OCI-LY3 (cell line): ENCODE measurements around the gene GPR84.

Experiments
- H2AFZ ChIP-seq: fragments of 200-600, 300-600 bp; shearing (Covaris generic); 2 replicates; pipeline ENCODE4 v1.6.0; 2014; ENCODE audit warnings: antibody characterized with exemption, low read depth, low read length
- H3K27ac ChIP-seq: fragments of 200-600, 300-600 bp; sonication (generic); 2 replicates; pipeline ENCODE4 v1.5.1; 2014; ENCODE audit warnings: mild to moderate bottlenecking, low read length, moderate library complexity, mixed read lengths
- H3K27me3 ChIP-seq: fragments of 200-600, 300-600 bp; sonication (generic); 2 replicates; pipeline ENCODE4 v1.6.1; 2014; ENCODE audit warnings: low read depth, low read length, mixed read lengths
- H3K36me3 ChIP-seq: fragments of 200-600, 300-600 bp; sonication (generic); replicated peaks from 2 replicates; pipeline ENCODE3; 2014; ENCODE audit warnings: low read depth, low read length, mixed read lengths
- H3K4me1 ChIP-seq: fragments of 300-600, 200-600 bp; sonication (generic); 2 replicates; pipeline ENCODE4 v1.6.1; 2014; ENCODE audit warnings: low read length, mixed read lengths
- H3K4me2 ChIP-seq: fragments of 200-600, 300-600 bp; sonication (generic); 2 replicates; pipeline ENCODE4 v1.6.1; 2014; ENCODE audit warnings: low read length, mixed read lengths
- H3K4me3 ChIP-seq: fragments of 300-600, 200-600 bp; sonication (generic); 2 replicates; pipeline ENCODE4 v1.5.1; 2014; ENCODE audit warnings: antibody characterized with exemption, mild to moderate bottlenecking, low read length, moderate library complexity
- H3K79me2 ChIP-seq: fragments of 300-600, 200-600 bp; shearing (Covaris generic); 2 replicates; pipeline ENCODE4 v1.6.1; 2014; ENCODE audit warnings: mild to moderate bottlenecking, low read length, mixed read lengths
- H3K9ac ChIP-seq: fragments of 300-600, 200-600 bp; shearing (Covaris generic); 2 replicates; pipeline ENCODE4 v1.6.0; 2014; ENCODE audit warnings: mild to moderate bottlenecking, low read length, moderate library complexity
- H3K9me3 ChIP-seq: fragments of 200-600, 300-600 bp; shearing (Covaris generic); 2 replicates; pipeline ENCODE4 v1.6.1; 2014; ENCODE audit warnings: low read length, mixed read lengths; ENCODE audit not compliant: insufficient read depth
- H4K20me1 ChIP-seq: fragments of 200-600, 300-600 bp; sonication (generic); 2 replicates; pipeline ENCODE4 v1.6.1; 2016; ENCODE audit warnings: low read length, mixed read lengths; ENCODE audit not compliant: insufficient read depth
- EZH2phosphoT487 ChIP-seq: fragments of 200-600 bp; shearing (Covaris generic); IDR thresholded peaks from 2 replicates; pipeline ENCODE4 v1.6.1; 2018; ENCODE audit warnings: antibody characterized with exemption, mixed run types, low read depth
- TF ChIP-seq, protein P1 (sequence below): fragments of 200-600, 300-600 bp; sonication (generic); IDR thresholded peaks from 2 replicates; pipeline ENCODE4 v1.5.1; 2014; ENCODE audit warnings: antibody characterized with exemption, low read length, low read depth

GPR84 gene

DNA sequence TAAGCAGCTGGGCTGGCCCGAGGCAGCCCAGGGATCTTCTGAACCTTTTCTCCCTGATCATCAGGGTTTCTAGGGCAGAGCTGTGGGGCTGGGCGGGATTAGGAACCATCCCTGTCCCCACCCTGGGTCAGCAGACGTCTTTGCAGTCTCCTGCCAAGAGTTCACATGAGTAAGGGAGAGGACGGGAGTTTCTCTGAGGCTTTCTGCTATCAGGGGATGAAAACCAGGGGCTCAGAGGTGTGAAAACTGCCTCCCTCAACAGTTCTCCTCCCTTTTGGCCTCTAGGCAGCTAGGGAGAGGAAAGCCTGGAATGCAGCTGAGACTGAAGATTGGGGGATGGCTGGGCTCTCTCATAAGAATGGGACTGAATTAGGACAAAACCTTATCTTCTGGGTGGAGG is 12.3 kb upstream of the GPR84 start:
- Histone ChIP-seq H3K4me1 (peaks cover 14% of the 10 kb centered on the region), H4K20me1 (0 out of 2 replicates have a peak, but pooled peaks cover 3% of the 10 kb centered on the region), H3K36me3 (no peaks in the 10 kb centered on the region), H3K79me2 (no peaks in the 10 kb centered on the region), H3K27me3 (no peaks in the 10 kb centered on the region), H3K4me3 (no peak overlapping the region), H3K9ac (no peak overlapping the region), H3K4me2 (no peak overlapping the region), H2AFZ (no peak overlapping the region), H3K27ac (no peak overlapping the region), H3K9me3 (no peaks in the 10 kb centered on the region)
- no peak for TF ChIP-seq EZH2phosphoT487
- TF ChIP-seq, protein P1, sequence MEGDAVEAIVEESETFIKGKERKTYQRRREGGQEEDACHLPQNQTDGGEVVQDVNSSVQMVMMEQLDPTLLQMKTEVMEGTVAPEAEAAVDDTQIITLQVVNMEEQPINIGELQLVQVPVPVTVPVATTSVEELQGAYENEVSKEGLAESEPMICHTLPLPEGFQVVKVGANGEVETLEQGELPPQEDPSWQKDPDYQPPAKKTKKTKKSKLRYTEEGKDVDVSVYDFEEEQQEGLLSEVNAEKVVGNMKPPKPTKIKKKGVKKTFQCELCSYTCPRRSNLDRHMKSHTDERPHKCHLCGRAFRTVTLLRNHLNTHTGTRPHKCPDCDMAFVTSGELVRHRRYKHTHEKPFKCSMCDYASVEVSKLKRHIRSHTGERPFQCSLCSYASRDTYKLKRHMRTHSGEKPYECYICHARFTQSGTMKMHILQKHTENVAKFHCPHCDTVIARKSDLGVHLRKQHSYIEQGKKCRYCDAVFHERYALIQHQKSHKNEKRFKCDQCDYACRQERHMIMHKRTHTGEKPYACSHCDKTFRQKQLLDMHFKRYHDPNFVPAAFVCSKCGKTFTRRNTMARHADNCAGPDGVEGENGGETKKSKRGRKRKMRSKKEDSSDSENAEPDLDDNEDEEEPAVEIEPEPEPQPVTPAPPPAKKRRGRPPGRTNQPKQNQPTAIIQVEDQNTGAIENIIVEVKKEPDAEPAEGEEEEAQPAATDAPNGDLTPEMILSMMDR, result no peak

DNA sequence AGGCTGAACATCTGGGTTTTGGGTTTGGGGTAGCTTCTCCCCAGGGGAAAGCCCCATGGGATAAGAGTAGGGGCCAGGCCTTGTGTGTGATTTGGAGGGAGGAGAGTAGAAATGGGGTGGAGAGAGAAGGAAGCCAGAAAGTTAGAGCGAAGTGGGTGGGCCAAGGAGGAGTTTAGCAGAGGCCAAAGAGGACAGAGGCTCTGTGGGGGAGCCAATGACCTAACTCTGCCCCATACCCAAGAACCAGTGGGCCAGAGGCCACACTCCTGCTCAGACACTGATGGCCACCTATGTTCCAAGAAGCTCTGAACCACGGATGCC is 10.9 kb upstream of the GPR84 start:
- H3K9me3 ChIP-seq, result no peaks in the 10 kb centered on the region
- no peak overlapping the region for H3K9ac ChIP-seq
- H3K27ac ChIP-seq, result no peak overlapping the region
- no peak overlapping the region for H3K4me2 ChIP-seq
- H3K36me3 ChIP-seq, result no peaks in the 10 kb centered on the region
- TF ChIP-seq, protein P1, result no peak
- no peak for TF ChIP-seq EZH2phosphoT487
- H3K4me3 ChIP-seq, result no peak overlapping the region
- H2AFZ ChIP-seq, result no peak overlapping the region
- 0 out of 2 replicates have a peak, but pooled peaks cover 3% of the 10 kb centered on the region for H4K20me1 ChIP-seq
- peaks cover 14% of the 10 kb centered on the region for H3K4me1 ChIP-seq
- no peaks in the 10 kb centered on the region for H3K79me2 ChIP-seq
- no peaks in the 10 kb centered on the region for H3K27me3 ChIP-seq

DNA sequence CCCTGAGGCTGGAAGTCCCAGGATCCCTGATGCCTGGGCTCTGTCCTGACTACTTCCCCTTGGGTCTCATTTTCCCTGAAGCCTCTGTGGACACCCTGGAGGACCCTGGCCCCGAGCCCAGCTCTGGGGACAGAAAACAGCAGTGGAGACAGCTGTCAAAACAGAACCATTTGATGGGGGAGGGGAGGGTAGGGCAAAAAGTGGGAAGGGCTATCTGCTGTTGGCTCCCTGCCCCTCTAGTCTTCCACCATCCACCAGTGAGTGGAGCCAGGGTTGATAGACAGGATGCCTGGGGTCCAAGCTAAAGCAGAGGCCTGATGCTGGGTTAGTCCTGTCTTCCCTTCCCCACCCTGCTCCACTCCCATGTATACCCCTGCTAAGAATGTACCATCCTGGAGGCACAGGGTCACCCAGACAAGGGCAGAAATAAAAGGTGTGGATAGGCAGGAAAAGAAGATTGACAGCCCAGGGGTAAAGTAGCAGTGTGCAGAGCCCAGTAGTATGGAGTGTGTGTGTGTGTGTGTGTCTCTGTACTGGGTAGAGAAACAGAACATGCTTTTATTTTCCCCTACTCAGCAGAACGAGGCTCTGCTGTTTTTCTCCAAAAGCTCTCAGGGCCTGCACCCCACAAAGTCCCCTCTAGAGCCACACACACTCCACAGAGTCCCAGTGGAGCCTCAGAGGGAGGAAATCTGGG is 10.4 kb upstream of the GPR84 start:
- Histone ChIP-seq H2AFZ (no peak overlapping the region), H3K4me1 (peaks cover 11% of the 10 kb centered on the region), H3K27me3 (no peaks in the 10 kb centered on the region), H3K4me3 (no peak overlapping the region), H3K27ac (no peak overlapping the region), H4K20me1 (0 out of 2 replicates have a peak, but pooled peaks cover 3% of the 10 kb centered on the region), H3K9ac (no peak overlapping the region), H3K79me2 (no peaks in the 10 kb centered on the region), H3K4me2 (no peak overlapping the region), H3K9me3 (no peaks in the 10 kb centered on the region), H3K36me3 (no peaks in the 10 kb centered on the region)
- TF ChIP-seq, protein P1, result no peak
- no peak for TF ChIP-seq EZH2phosphoT487

DNA sequence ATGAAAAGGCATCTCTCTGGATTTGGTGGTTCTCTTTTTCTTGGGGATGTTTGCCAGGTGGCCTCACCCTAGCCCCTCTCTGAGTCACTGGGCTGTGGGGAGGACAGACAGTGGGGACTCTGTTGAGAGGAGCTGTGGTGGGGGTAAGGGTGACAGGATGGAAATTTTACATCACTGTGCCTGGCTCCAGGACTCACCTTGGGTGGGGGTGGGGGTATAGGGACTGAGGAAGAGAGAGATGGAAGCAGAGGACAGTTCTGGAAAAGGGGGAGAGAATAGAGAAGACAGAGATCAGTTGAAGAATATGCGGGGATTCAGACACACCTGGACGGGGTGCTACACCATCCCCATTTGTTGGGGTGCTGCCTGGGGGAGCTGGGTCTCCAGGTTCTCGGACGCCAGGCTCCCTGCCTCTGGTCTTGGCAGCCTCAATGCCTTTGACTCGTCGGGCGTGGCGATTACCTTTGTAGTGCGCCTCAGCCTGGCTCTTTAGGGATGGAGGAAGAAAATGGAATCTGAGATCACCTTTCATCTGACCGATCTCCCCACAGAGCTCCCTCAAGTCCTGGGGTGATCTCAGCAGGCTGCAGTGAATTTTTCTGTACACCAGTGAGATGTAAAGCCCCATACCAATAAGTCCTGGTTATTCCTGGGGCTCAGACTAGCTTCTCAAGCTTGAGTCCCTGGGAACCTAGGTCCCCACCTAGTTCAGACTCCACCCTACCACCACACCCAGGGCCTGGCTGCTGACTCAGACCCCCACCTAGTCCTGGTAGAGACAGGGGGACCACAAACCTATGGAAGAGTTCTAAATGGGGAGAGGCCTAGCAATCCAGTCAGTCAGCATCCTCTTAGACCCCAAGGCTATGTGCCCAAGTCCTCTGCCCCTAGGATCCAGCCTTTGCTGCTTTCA is 9.6 kb upstream of the GPR84 start:
- H3K9me3 ChIP-seq, result no peaks in the 10 kb centered on the region
- no peaks in the 10 kb centered on the region for H3K27me3 ChIP-seq
- H3K27ac ChIP-seq, result no peak overlapping the region
- H3K4me1 ChIP-seq, result peaks cover 9% of the 10 kb centered on the region
- H3K36me3 ChIP-seq, result no peaks in the 10 kb centered on the region
- no peak for TF ChIP-seq EZH2phosphoT487
- TF ChIP-seq, protein P1, result no peak
- H3K9ac ChIP-seq, result no peak overlapping the region
- H3K4me2 ChIP-seq, result no peak overlapping the region
- H4K20me1 ChIP-seq, result 0 out of 2 replicates have a peak, but pooled peaks cover 3% of the 10 kb centered on the region
- H2AFZ ChIP-seq, result no peak overlapping the region
- no peak overlapping the region for H3K4me3 ChIP-seq
- H3K79me2 ChIP-seq, result no peaks in the 10 kb centered on the region
